K562 (cell line): ENCODE data around the gene MPG. TPM values are rescaled to one million over a fixed set of nuclear protein-coding genes. Genes with fewer than 3 reads are reported as not detected.
A peak's percentile ranks its signal among the peaks of the same experiment; 100 is the strongest.

ENCODE experiments used
- BRF1 ChIP-seq: IDR thresholded peaks from 3 replicates; pipeline ENCODE4 v1.6.1; 2011; ENCODE audit warnings: borderline replicate concordance, mild to moderate bottlenecking; ENCODE audit not compliant: insufficient read length; ENCODE audit errors: extremely low read depth
- DIDO1 ChIP-seq: fragments of 450-650 bp; IDR thresholded peaks from 2 replicates; pipeline ENCODE4 v1.6.1; 2016; ENCODE audit warnings: low read depth, missing biosample characterization, missing genetic modification characterization
- EGR1 ChIP-seq: fragments of 450-650 bp; conservative IDR thresholded peaks from 2 replicates; pipeline ENCODE4 v1.6.1; 2017; ENCODE audit warnings: mild to moderate bottlenecking
- EP300 ChIP-seq: IDR thresholded peaks from 2 replicates; pipeline ENCODE4 v1.6.1; 2012; ENCODE audit warnings: low read length, improper control_type of control experiment
- HCFC1 ChIP-seq: IDR thresholded peaks from 2 replicates; pipeline ENCODE4 v1.6.1; 2012; ENCODE audit warnings: low read depth, low read length, improper control_type of control experiment
- HOXB6 ChIP-seq: fragments of 250-450 bp; sonication (Bioruptor Pico); IDR thresholded peaks from 2 replicates; pipeline ENCODE4 v1.5.1; 2022; ENCODE audit warnings: mild to moderate bottlenecking, borderline replicate concordance
- KDM4B ChIP-seq, 2 experiments: fragments of 450-650 bp in 1 of 2; sonication (generic) in 1 of 2; IDR thresholded peaks; 2 replicates each; pipeline ENCODE4 v1.6.1; 2016 to 2017; ENCODE audit warnings: borderline replicate concordance in 2 of 2, antibody characterized with exemption in 1 of 2, low read depth in 1 of 2, mild to moderate bottlenecking in 1 of 2
- LEF1 ChIP-seq: fragments of 450-650 bp; IDR thresholded peaks from 2 replicates; pipeline ENCODE4 v1.6.1; 2016; ENCODE audit warnings: mild to moderate bottlenecking
- MEF2D ChIP-seq: conservative IDR thresholded peaks from 2 replicates; pipeline ENCODE4 v1.6.1; 2016; ENCODE audit warnings: low read depth, missing genetic modification characterization, missing compliant biosample characterization
- PREB ChIP-seq: sonication (generic); formaldehyde crosslinking; IDR thresholded peaks from 2 replicates; pipeline ENCODE4 v1.8.1; 2023; ENCODE audit warnings: mild to moderate bottlenecking, missing genetic modification reagents
- REST ChIP-seq, 2 experiments: fragments of 450-650 bp; formaldehyde crosslinking in 1 of 2; IDR thresholded peaks; 2 replicates each; pipeline versions ENCODE4 v1.4.0 to v1.6.1; 2014 to 2020; ENCODE audit warnings: mild to moderate bottlenecking in 2 of 2, borderline replicate concordance in 1 of 2, low read depth in 1 of 2
- RHOXF2B ChIP-seq: fragments of 250-450 bp; sonication (Bioruptor Pico); conservative IDR thresholded peaks from 2 replicates; pipeline ENCODE4 v1.5.1; 2021
- SIN3B ChIP-seq: fragments of 450-650 bp; IDR thresholded peaks from 2 replicates; pipeline ENCODE4 v1.6.1; 2017; ENCODE audit warnings: low read depth, mild to moderate bottlenecking, moderate library complexity
- SRSF1 ChIP-seq: fragments of 200-400 bp; formaldehyde crosslinking; IDR thresholded peaks from 2 replicates; pipeline ENCODE4 v1.6.1; 2017; ENCODE audit warnings: mild to moderate bottlenecking, low read depth, low read length, moderate library complexity
- USF1 ChIP-seq: sonication (generic); formaldehyde crosslinking; IDR thresholded peaks from 2 replicates; pipeline ENCODE4 v1.9.0; 2022; ENCODE audit warnings: mild to moderate bottlenecking, missing genetic modification reagents
- ZNF146 ChIP-seq: IDR thresholded peaks from one replicate; pipeline ENCODE4 v1.6.1; 2018; ENCODE audit warnings: missing compliant biosample characterization; ENCODE audit not compliant: unreplicated experiment
- ZNF232 ChIP-seq: sonication (generic); formaldehyde crosslinking; IDR thresholded peaks from 2 replicates; pipeline ENCODE4 v1.8.0; 2022; ENCODE audit warnings: mild to moderate bottlenecking, missing genetic modification reagents
- polyA plus RNA-seq, 8 experiments: library from polyadenylated mRNA; depleted of rRNA in 4 of 8; stranded (reverse) in 5 of 8; unstranded in 3 of 8; fragments of >200 nt; fragmentation: Nextera tagmentation in 2 of 8; fragmentation: Illumina TruSeq in 1 of 8; extraction: Ambion mirVana in 2 of 8; extraction: Trizol in 1 of 8; gene quantifications; 2 replicates each; pipeline versions ENCODE4 v1.2.1 to v1.2.3, GENCODE V29; 2011 to 2014; ENCODE audit warnings: inconsistent platforms in 1 of 8, missing spikeins in 1 of 8
- total RNA-seq, 7 experiments: library from RNA; depleted of rRNA in 6 of 7; stranded (reverse); fragments of >200 nt in 6 of 7; fragmentation: Illumina TruSeq in 2 of 7; extraction: Trizol in 2 of 7; gene quantifications; 2 replicates each; pipeline versions ENCODE4 v1.2.1 to v1.2.3, GENCODE V29; 2011 to 2021; ENCODE audit warnings: low replicate concordance in 1 of 7

The MPG gene
- total and polyA plus RNA-seq, 9 of the 15 experiments (the other 6 are each of a cell fraction or from before 2014, with no cell fraction given) = 0.42 to 226 (median 36.2) TPM

GRCh38 chr16:53346-54236 lies 24.4 kb upstream of the MPG start, which contains the start of the genes POLR3K and SNRNP25 (continued):
- no peak for TF ChIP-seq REST (IDR thresholded peaks at IDR 0.05; ENCODE audit: borderline replicate concordance)
- peak; percentile 68; the same call in 1 of the 2 replicates for TF ChIP-seq REST (CRISPR knock-in tag; IDR thresholded peaks at IDR 0.05; ENCODE audit: low read depth)
- no peak for TF ChIP-seq HCFC1
- TF ChIP-seq EGR1 = no peak; the same call in 1 of the 2 replicates
- 0 out of 2 replicates have a peak, but pooled peaks have one; percentile 56 for TF ChIP-seq PREB (CRISPR knock-in tag)
- TF ChIP-seq EP300 = no peak
- no peak for TF ChIP-seq HOXB6
- TF ChIP-seq USF1 (CRISPR knock-in tag) = peak; percentile 54
- TF ChIP-seq ZNF146 (CRISPR knock-in tag) = peak; percentile 20
- TF ChIP-seq RHOXF2B = no peak
- no peak for TF ChIP-seq SRSF1
- TF ChIP-seq MEF2D (tag) = no peak
- TF ChIP-seq LEF1 = no peak
- TF ChIP-seq DIDO1 = no peak
- peak; percentile 41; the same call in 1 of the 2 replicates for TF ChIP-seq SIN3B
- no peak for TF ChIP-seq BRF1
- TF ChIP-seq KDM4B (IDR thresholded peaks at IDR 0.05; ENCODE audit: borderline replicate concordance in 2 of 2, low read depth in 1 of 2) = no peak
- no peak for TF ChIP-seq ZNF232 (CRISPR knock-in tag)
